ENCODE results near the gene ZNF419.
"Not testable (repeated sequence)": the region's sequence is repeated elsewhere in the genome, so short reads cannot be mapped to it uniquely, and the experiment has no call there.

The ZNF419 gene

DNA sequence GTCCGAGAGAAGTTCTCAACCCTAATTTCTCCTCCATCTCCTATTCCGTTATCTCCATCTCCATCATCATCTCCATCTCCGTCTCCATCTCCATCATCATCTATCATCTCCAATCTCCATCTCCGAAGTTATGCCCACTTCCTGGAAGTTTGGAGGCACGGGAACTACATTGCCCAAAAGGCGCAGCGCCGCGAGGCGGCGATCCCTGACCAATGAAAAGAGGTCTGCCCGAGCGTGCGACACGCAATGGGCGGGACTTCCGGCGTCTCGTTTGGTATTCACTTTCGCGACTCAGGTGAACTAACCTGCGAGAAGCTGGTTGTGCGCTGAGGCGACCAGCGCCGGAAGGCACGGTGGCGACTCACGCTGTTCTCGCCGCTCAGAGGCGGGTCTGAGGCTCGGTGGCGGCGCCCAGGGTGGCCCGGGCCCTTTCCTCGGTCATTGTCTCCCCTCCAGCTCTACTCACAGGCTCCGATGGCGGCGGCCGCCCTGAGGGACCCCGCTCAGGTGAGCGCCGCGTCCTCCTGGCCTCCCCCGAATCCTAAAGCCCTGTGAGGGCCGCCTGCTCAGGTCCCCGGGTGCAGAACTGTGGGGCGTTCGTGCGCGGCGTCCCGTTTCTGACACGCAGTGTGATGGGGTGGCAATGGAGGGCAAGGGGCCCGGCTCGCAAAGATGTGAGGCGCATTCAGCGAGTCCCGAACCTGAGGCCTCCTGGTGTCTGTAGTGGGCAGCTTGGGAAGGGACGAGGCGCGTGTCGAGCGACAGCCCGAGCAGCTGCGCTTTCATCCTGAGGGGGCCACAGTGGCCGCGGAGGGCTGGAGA is at the start of gene ZNF419:
ZNF419 (plus strand) TSS at position 274 of the 822 bp plus-strand sequence; CDS start at position 475, 201 bp downstream.
- H3K9ac ChIP-seq = peak within 1 kb of the TSS; percentile 83 to 94 (median 90)
- peak within 1 kb of the TSS; percentile 75 to 87 (median 83) for H3K27ac ChIP-seq
- H3K27me3 ChIP-seq = not testable (repeated sequence)

DNA sequence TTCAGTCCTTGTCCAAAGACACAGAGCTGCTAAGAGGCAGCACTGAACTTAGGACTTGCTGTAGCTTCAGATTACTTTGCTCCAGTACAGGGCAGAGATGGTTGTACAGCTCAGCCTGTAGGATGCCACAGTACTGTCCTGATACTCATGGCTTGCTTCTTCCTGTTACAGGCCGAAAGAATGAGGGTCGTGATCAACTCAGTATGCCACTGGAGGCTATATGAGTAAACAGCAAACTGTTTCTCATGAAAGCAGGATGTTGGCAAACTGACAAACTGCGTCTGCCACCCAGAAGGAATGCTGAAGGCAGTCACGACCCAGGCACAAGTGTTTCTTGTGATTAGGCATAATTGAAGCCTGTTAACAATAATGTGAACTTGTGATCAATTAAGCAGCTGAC is 49.6 kb upstream of the ZNF419 start:
- no peak for TF ChIP-seq Cebpa-rat (IDR thresholded peaks at IDR 0.05)
- H3K27ac ChIP-seq = no peak overlapping the region
- no peak overlapping the region for H3K4me3 ChIP-seq
- H3K4me2 ChIP-seq = no peak overlapping the region
- H4K20me1 ChIP-seq = peaks cover 0 to 74% (median 44%) of the 10 kb centered on the region in 11 experiments; a peak in 15 of 22 replicates
- H3K9ac ChIP-seq = 0 out of 22 replicates have a peak overlapping the region, but pooled peaks of 1 of the 11 experiments have one; percentile 1
- H3K4me1 ChIP-seq = peaks cover 18 to 45% (median 32%) of the 10 kb centered on the region in 10 experiments
- H3K9me3 ChIP-seq (replicated peaks in 1 of 11) = peaks cover 0 to 8% (median under 1%) of the 10 kb centered on the region in 11 experiments; a peak in 7 of 22 replicates
- H3K36me3 ChIP-seq = peaks cover 20 to 49% (median 35%) of the 10 kb centered on the region in 11 experiments
- H3K27me3 ChIP-seq = no peaks in the 10 kb centered on the region

More for the DNA sequence above, at the start of gene ZNF419:
- not testable (repeated sequence) for H4K20me1 ChIP-seq
- Histone ChIP-seq H3K9me3 (replicated peaks in 1 of 11) (peaks cover 0 to 21% (median 5%) of the 10 kb centered on the region in 11 experiments; a peak in 11 of 22 replicates), H3K4me1 (peaks cover 7 to 12% (median 9%) of the 10 kb centered on the region in 10 experiments), H3K4me2 (peak within 1 kb of the TSS; percentile 78 to 95 (median 89)), H3K36me3 (peaks cover 22 to 30% (median 25%) of the 10 kb centered on the region in 11 experiments), H3K4me3 (peak within 1 kb of the TSS; percentile 81 to 99 (median 96))

DNA sequence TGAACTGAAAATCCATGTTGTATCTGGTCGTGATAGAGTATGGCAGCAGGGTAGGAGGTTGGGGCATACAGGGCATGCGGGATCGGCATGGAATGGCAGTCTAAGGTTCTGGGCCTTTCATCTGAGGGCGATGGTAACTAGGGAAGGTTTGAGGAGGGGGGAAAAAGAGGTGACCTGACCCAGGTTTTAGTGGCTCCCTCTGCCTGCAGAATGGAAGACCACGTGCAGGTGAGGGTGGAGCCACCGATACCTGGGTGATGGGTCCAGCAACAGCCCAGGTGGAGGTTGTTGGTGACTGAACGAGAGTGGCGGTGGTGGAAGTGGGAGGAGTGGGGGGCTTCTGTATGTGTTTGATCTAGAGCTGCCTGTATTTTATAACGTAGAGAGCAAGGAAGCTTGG is 48.6 kb upstream of the ZNF419 start:
- no peak overlapping the region for H3K4me3 ChIP-seq
- H3K4me2 ChIP-seq = no peak overlapping the region
- H3K9me3 ChIP-seq (replicated peaks in 1 of 11) = peaks cover 2 to 18% (median 10%) of the 10 kb centered on the region in 11 experiments; a peak in 17 of 22 replicates
- H3K27ac ChIP-seq = no peak overlapping the region
- H3K27me3 ChIP-seq = no peaks in the 10 kb centered on the region
- H3K9ac ChIP-seq = no peak overlapping the region
- peaks cover 0 to 84% (median 50%) of the 10 kb centered on the region in 11 experiments; a peak in 15 of 22 replicates for H4K20me1 ChIP-seq
- no peak for TF ChIP-seq Cebpa-rat (IDR thresholded peaks at IDR 0.05)
- peaks cover 25 to 45% (median 38%) of the 10 kb centered on the region in 10 experiments for H3K4me1 ChIP-seq
- H3K36me3 ChIP-seq = peaks cover 30 to 59% (median 45%) of the 10 kb centered on the region in 11 experiments

DNA sequence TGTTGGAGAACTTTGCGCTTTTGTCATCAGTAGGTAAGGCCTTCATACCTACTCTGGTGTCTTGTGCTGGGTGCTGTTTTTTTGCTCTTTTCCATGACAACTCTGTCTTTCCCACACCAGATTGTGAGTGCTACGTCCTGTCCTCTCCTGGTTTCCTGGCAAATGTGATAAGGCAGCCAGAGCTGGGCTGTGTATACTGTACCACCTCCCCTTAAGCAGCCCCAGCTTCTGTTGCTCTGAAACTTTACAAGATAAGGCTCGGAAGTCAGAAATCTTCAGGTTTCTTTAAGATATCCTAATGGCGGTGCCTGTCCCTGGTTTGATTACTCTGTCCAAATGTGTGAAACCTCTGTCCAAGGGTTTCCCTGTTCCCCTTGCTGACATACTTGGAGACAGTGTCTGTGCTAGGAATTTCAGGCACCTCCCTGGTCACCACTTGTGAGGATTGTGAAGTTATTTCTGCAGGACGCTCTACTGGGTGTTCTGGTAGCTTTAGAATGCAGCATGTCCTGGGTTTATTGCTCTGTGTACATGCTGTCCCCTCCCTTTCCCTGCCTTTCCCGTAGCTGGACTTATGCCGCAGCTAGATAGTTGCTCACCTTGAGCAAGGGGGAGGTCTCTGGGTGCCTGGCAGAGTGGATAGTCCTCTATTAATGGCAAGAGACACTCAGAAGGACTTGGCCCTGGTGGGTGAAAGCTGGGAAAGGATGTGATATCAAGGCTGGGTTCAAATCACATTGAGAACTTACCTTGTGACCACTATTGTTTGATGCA is 45.4 kb upstream of the ZNF419 start:
- H3K27me3 ChIP-seq = no peaks in the 10 kb centered on the region
- peaks cover 8 to 29% (median 17%) of the 10 kb centered on the region in 10 experiments; a peak in 18 of 20 replicates for H3K4me1 ChIP-seq
- H4K20me1 ChIP-seq = peaks cover 0 to 77% (median 41%) of the 10 kb centered on the region in 11 experiments; a peak in 14 of 22 replicates
- H3K36me3 ChIP-seq = peaks cover 55 to 90% (median 74%) of the 10 kb centered on the region in 11 experiments
- H3K4me3 ChIP-seq = no peak overlapping the region
- no peak for TF ChIP-seq Cebpa-rat (IDR thresholded peaks at IDR 0.05)
- H3K4me2 ChIP-seq = no peak overlapping the region
- H3K9ac ChIP-seq = no peak overlapping the region
- peaks cover 14 to 46% (median 32%) of the 10 kb centered on the region in 11 experiments; a peak in 20 of 22 replicates for H3K9me3 ChIP-seq (replicated peaks in 1 of 11)
- no peak overlapping the region for H3K27ac ChIP-seq

DNA sequence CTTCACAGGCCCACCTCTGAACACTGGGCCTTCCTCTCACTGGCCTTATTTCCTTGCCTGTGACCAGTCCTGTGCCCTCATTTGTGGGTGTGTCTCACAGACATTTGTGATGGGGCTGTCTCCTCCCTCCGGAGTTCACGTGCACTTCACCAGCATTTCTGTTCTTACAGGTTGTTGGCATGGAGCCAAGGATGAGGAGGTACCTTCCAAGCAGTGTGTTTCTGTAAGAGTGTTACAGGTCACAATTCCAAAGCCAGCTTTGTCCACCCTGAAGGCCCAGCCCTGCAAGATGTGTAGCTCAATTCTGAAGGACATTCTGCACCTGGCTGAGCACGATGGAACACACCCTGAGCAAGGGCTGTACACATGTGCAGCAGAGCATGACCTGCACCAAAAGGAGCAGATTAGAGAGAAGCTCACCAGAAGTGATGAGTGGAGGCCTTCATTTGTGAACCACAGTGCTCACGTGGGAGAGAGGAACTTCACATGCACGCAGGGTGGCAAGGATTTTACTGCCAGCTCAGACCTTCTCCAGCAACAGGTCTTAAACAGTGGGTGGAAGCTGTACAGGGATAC is 44.3 kb upstream of the ZNF419 start:
- peaks cover 0 to 67% (median 41%) of the 10 kb centered on the region in 11 experiments; a peak in 14 of 22 replicates for H4K20me1 ChIP-seq
- no peaks in the 10 kb centered on the region for H3K27me3 ChIP-seq
- TF ChIP-seq Cebpa-rat (IDR thresholded peaks at IDR 0.05) = no peak
- peak overlapping the region in 2 of 11 experiments; percentile 18; a peak in 2 of 22 replicates for H3K4me2 ChIP-seq
- no peak overlapping the region for H3K27ac ChIP-seq
- no peak overlapping the region for H3K9ac ChIP-seq
- H3K4me1 ChIP-seq = peaks cover 0 to 27% (median 13%) of the 10 kb centered on the region in 10 experiments; a peak in 18 of 20 replicates
- no peak overlapping the region for H3K4me3 ChIP-seq
- peaks cover 14 to 46% (median 32%) of the 10 kb centered on the region in 11 experiments; a peak in 20 of 22 replicates for H3K9me3 ChIP-seq (replicated peaks in 1 of 11)
- peaks cover 54 to 94% (median 76%) of the 10 kb centered on the region in 11 experiments for H3K36me3 ChIP-seq

DNA sequence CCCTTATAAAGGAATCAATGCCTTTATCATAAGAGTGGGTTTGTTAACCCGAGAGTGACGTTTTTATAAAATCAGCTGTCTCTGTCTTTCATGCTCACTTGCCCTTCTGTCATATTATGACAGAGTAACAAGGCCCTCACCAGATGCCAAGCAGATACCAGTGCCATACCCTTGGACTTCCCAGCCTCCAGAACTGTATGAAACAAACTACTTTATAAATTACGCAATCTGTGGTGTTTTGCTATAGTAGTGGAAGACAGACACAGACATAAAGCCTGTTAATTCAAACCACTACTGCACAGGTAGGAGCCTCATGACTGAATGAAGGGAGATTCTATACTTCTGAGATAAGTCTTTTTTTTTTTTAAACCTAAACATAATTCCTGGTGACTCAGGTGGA is 35.2 kb upstream of the ZNF419 start:
- H3K27ac ChIP-seq = no peak overlapping the region
- H3K4me1 ChIP-seq = no peaks in the 10 kb centered on the region
- no peaks in the 10 kb centered on the region; a peak in 1 of 22 replicates for H4K20me1 ChIP-seq
- no peak overlapping the region for H3K4me2 ChIP-seq
- no peaks in the 10 kb centered on the region for H3K27me3 ChIP-seq
- peaks cover 0 to 28% (median 16%) of the 10 kb centered on the region in 11 experiments; a peak in 14 of 22 replicates for H3K9me3 ChIP-seq (replicated peaks in 1 of 11)
- peak in 5 of 11 experiments; percentile 56 to 81 (median 69); a peak in 9 of 22 replicates for TF ChIP-seq Cebpa-rat (IDR thresholded peaks at IDR 0.05)
- no peak overlapping the region for H3K9ac ChIP-seq
- peaks cover 23 to 74% (median 48%) of the 10 kb centered on the region in 11 experiments; a peak in 20 of 22 replicates for H3K36me3 ChIP-seq
- H3K4me3 ChIP-seq = no peak overlapping the region

DNA sequence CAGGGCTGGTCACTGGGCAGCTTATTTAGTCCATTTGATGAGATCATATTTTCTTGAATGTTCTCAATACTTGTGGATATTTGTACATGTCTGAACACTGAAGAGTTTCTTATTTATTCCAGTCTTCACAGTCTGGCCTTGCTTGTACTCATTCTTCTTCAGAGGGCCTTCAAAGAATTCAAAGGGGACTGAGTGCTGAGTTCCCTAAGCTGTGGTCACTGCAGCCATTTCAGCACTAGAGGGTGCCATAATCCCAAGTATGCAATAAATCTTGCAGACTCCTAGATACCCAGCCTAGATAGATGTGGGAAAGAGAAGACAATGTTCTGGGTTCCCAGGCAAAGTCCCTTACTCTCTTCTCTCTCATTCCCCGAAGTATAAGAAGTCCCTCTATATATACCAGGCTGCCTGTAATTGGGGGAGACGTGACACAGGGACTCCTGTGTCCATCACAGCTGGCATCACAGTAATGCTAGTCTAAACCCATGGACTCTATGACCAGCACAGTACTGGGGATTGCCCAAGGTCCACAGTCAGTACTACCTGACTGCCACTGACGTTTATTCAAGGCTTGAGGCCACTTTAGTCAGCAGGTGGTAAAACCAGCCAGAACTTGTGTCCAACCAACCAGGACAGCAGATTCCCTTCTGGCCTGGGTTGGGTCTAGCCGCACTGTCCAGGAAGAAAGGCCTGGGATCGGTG is 21.7 kb upstream of the ZNF419 start:
- TF ChIP-seq Cebpa-rat (IDR thresholded peaks at IDR 0.05) = no peak
- Histone ChIP-seq H4K20me1 (peaks cover 0 to 8% (median 0%) of the 10 kb centered on the region in 11 experiments; a peak in 2 of 22 replicates), H3K36me3 (peaks cover 28 to 54% (median 48%) of the 10 kb centered on the region in 11 experiments), H3K9ac (no peak overlapping the region), H3K4me1 (no peaks in the 10 kb centered on the region), H3K9me3 (replicated peaks in 1 of 11) (peaks cover 57 to 98% (median 67%) of the 10 kb centered on the region in 11 experiments), H3K4me2 (no peak overlapping the region), H3K4me3 (no peak overlapping the region), H3K27me3 (no peaks in the 10 kb centered on the region), H3K27ac (no peak overlapping the region)

DNA sequence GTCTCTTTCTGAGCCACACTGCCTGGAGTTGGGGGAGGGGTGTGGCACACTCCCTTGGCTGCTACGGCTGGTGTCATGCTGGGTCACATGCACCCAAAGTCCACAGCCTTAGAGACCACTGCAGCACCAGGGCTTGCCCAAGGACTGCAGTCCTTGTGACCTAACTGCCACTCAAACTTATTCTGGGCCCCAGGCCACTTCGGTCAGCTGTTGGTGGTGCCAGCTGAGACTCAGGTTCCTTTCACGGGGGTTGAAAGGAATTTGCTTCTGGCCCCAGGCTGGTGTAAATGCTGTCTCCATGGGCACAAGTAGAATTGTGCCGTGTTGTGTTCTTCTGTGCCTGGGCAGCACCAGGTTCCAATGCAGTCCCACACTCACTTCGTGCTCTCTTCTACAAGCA is 21.1 kb upstream of the ZNF419 start:
- Histone ChIP-seq H3K4me2 (no peak overlapping the region), H4K20me1 (peaks cover 0 to 8% (median 0%) of the 10 kb centered on the region in 11 experiments; a peak in 2 of 22 replicates), H3K4me3 (no peak overlapping the region), H3K4me1 (no peaks in the 10 kb centered on the region), H3K9me3 (replicated peaks in 1 of 11) (peaks cover 64 to 98% (median 70%) of the 10 kb centered on the region in 11 experiments), H3K27ac (no peak overlapping the region), H3K9ac (no peak overlapping the region), H3K27me3 (no peaks in the 10 kb centered on the region), H3K36me3 (peaks cover 34 to 61% (median 55%) of the 10 kb centered on the region in 11 experiments)
- TF ChIP-seq Cebpa-rat (IDR thresholded peaks at IDR 0.05) = no peak
